Measurements from ENCODE around the gene GDPD3.
"Not testable (repeated sequence)": the region's sequence is repeated elsewhere in the genome, so short reads cannot be mapped to it uniquely, and the experiment has no call there.

GDPD3 gene

GRCh38 chr16:30124985-30125379, 11.6 kb upstream of the GDPD3 start:
- DNase-seq (ENCODE audit: low read depth in 2 of 2): no peak

- no peak for DNase-seq (ENCODE audit: low read depth in 2 of 2)
Observed at GRCh38 chr16:30122604-30123160, 9.3 kb upstream of the GDPD3 start.

- DNase-seq (ENCODE audit: low read depth in 2 of 2): no peak
Observed at GRCh38 chr16:30121741-30122571, 8.6 kb upstream of the GDPD3 start.

GRCh38 chr16:30120340-30121105, 7.2 kb upstream of the GDPD3 start:
- no peak for DNase-seq (ENCODE audit: low read depth in 2 of 2)

GRCh38 chr16:30119428-30119827, 6.1 kb upstream of the GDPD3 start:
- no peak for DNase-seq (ENCODE audit: low read depth in 2 of 2)

- DNase-seq (ENCODE audit: low read depth in 2 of 2): no peak
Observed at GRCh38 chr16:30117768-30118167, 4.4 kb upstream of the GDPD3 start.

- DNase-seq (ENCODE audit: low read depth in 2 of 2): no peak
Observed at GRCh38 chr16:30116291-30117207, 3.2 kb upstream of the GDPD3 start.

- DNase-seq (ENCODE audit: low read depth in 2 of 2): no peak
Observed at GRCh38 chr16:30115238-30115637, 1.9 kb upstream of the GDPD3 start.

GRCh38 chr16:30114833-30115232, 1.5 kb upstream of the GDPD3 start:
- not testable (repeated sequence) for DNase-seq (ENCODE audit: low read depth in 2 of 2)

- no peak for DNase-seq (ENCODE audit: low read depth in 2 of 2)
Observed at GRCh38 chr16:30114411-30114810, 1.1 kb upstream of the GDPD3 start.

- DNase-seq (ENCODE audit: low read depth in 2 of 2): no peak
Observed at GRCh38 chr16:30113711-30114333, 485 bp upstream of the GDPD3 start.

GRCh38 chr16:30112197-30113030, 923 bp downstream of the GDPD3 start:
- DNase-seq (ENCODE audit: low read depth in 2 of 2): peak; percentile 70 to 71

GRCh38 chr16:30110661-30111060, 2.7 kb downstream of the GDPD3 start:
- no peak for DNase-seq (ENCODE audit: low read depth in 2 of 2)

GRCh38 chr16:30108059-30108850, 5.1 kb downstream of the GDPD3 start:
- DNase-seq (ENCODE audit: low read depth in 2 of 2): no peak

GRCh38 chr16:30104492-30104891, 8.8 kb downstream of the GDPD3 start:
- DNase-seq (ENCODE audit: low read depth in 2 of 2): no peak

GRCh38 chr16:30104090-30104489, 9.2 kb downstream of the GDPD3 start:
- DNase-seq (ENCODE audit: low read depth in 2 of 2): no peak

- no peak for DNase-seq (ENCODE audit: low read depth in 2 of 2)
Observed at GRCh38 chr16:30096862-30097563, 16.3 kb downstream of the GDPD3 start.

- peak; percentile 75 to 86 for DNase-seq (ENCODE audit: low read depth in 2 of 2)
Observed at GRCh38 chr16:30096105-30096861, 17.1 kb downstream of the GDPD3 start, which contains the start of gene YPEL3. YPEL3 (minus strand) TSS chr16:30096213; CDS start chr16:30095482, 731 bp downstream.

Measured in stimulated activated CD4-positive, alpha-beta T cell treated with anti-CD3 and anti-CD28 coated beads, Interleukin-4, amount 100 ng/mL, for 48 hours (primary cell).